CD4-positive, alpha-beta T cell (primary cell): Measurements from ENCODE around the gene C1R. TPM values are rescaled to one million over a fixed set of nuclear protein-coding genes. Genes with fewer than 3 reads are reported as not detected.

Source experiments
- ATAC-seq: fragments of 200-7000 bp; cut with Tn5 transposase; one replicate; pipeline ENCODE4 v1.10.0; 2022; ENCODE audit warnings: mild to moderate bottlenecking; ENCODE audit not compliant: poor library complexity
- CTCF ChIA-PET: fragments of 350-600 bp; sonication (Branson Sonifier 250); formaldehyde crosslinking; loops from one replicate; lab custom pipeline; 2021; ENCODE audit warnings: antibody characterized with exemption, inconsistent platforms; lab: Charles Lee
- POLR2A ChIA-PET: fragments of 350-600 bp; sonication (Branson Sonifier 250); formaldehyde crosslinking; loops from one replicate; lab custom pipeline; 2021; ENCODE audit warnings: antibody characterized with exemption, inconsistent platforms; lab: Charles Lee
- DNase-seq, 14 experiments: peaks; one replicate each; pipeline ENCODE4 v3.0.0-alpha.2; 2013 to 2020; ENCODE audit warnings: mixed read lengths in 2 of 14
- H3K27ac ChIP-seq, 2 donors: one replicate each; pipeline versions ENCODE4 v1.5.1 to v1.7.0; 2013; ENCODE audit warnings: low read length in 2 of 2, low read depth in 1 of 2, mild to moderate bottlenecking in 1 of 2
- H3K27me3 ChIP-seq, 2 experiments: 1 replicate in 1 of 2; 2 replicates in 1 of 2; pipeline versions ENCODE4 v1.6.1 to v1.7.0; 2013; ENCODE audit warnings: low read length in 2 of 2, control low read depth in 1 of 2, mild to moderate bottlenecking in 1 of 2, moderate library complexity in 1 of 2; ENCODE audit not compliant: insufficient read depth in 2 of 2, control insufficient read depth in 1 of 2
- H3K36me3 ChIP-seq: one replicate; pipeline ENCODE4 v1.6.1; 2013; ENCODE audit warnings: low read length, control low read depth; ENCODE audit not compliant: insufficient read depth
- H3K4me1 ChIP-seq: one replicate; pipeline ENCODE4 v1.6.1; 2013; ENCODE audit warnings: low read length, control low read depth; ENCODE audit not compliant: insufficient read depth
- H3K4me3 ChIP-seq: one replicate; pipeline ENCODE4 v1.5.1; 2013; ENCODE audit warnings: mild to moderate bottlenecking, low read length, moderate library complexity
- H3K9me3 ChIP-seq, 2 experiments: 1 replicate in 1 of 2; 2 replicates in 1 of 2; pipeline versions ENCODE4 v1.6.1 to v1.7.0; 2013; ENCODE audit warnings: low read length in 2 of 2, mild to moderate bottlenecking in 2 of 2, control low read depth in 1 of 2, moderate library complexity in 1 of 2; ENCODE audit not compliant: control insufficient read depth in 1 of 2, insufficient read depth in 1 of 2
- H3K27ac Mint-ChIP-seq: one replicate; pipeline ENCODE4 v1.8.0; 2020; ENCODE audit warnings: mixed read lengths
- H3K27me3 Mint-ChIP-seq: one replicate; pipeline ENCODE4 v1.8.0; 2021; ENCODE audit warnings: mixed read lengths
- H3K36me3 Mint-ChIP-seq: one replicate; pipeline ENCODE4 v1.8.0; 2021; ENCODE audit warnings: low read depth, mixed read lengths
- H3K4me1 Mint-ChIP-seq: one replicate; pipeline ENCODE4 v1.8.0; 2021; ENCODE audit warnings: low read depth, mixed read lengths
- H3K4me3 Mint-ChIP-seq: one replicate; pipeline ENCODE4 v1.8.0; 2020; ENCODE audit warnings: mild to moderate bottlenecking, mixed read lengths
- H3K9me3 Mint-ChIP-seq: one replicate; pipeline ENCODE4 v1.8.0; 2020; ENCODE audit warnings: mixed read lengths
- intact Hi-C, 2 experiments: fragments of 100-400 bp; cut with DNase I in 1 of 2; cut with micrococcal nuclease in 1 of 2; formaldehyde crosslinking; loops; one replicate each; pipeline versions ENCODE4 v1.15.1 to v1.9.0; 2023 to 2025; cut with DNase I, micrococcal nuclease
- total RNA-seq, 174 experiments: library from RNA in 2 of 174; stranded (reverse) in 2 of 174; gene quantifications; one replicate each; pipeline ENCODE4 v1.2.3 and lab custom pipeline; 2021 to 2026
- TF ChIP-seq, protein P1 (sequence below): fragments of 200-600 bp; IDR thresholded peaks from one replicate; pipeline ENCODE4 v1.8.0; 2022; ENCODE audit warnings: antibody characterized with exemption, mild to moderate bottlenecking

The C1R gene
- total RNA-seq, 2 experiments from 2014 or later: 3.1 to 4.0 TPM

DNA sequence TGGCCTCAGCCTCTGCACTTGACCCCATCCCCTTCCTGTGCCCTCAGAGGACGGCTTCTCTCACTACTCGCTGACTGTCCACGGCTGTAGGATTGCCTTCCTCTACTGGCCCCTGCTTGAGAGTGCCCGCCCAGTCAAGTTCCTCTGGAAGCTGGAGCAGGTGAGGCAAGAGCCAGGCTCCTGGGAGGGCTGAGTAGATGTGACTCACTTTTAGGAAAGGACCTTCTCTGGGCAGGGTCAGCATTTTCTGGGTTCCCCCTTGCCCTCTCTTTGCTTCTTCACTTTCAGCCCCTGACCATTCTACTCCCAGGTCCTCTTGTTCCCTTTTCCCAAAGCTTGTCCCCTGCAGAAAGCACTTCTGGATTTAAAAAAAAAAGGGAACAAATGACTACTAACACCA, 45.7 kb upstream of the C1R start:
- ATAC-seq: no peak
- Histone ChIP-seq H3K27ac (no peak overlapping the region), H3K9me3 (no peaks in the 10 kb centered on the region), H3K4me1 (no peaks in the 10 kb centered on the region), H3K27me3 (no peaks in the 10 kb centered on the region), H3K4me3 (no peak overlapping the region), H3K36me3 (peaks cover 79% of the 10 kb centered on the region)
- H3K27me3 Mint-ChIP-seq: no peaks in the 10 kb centered on the region
- H3K36me3 Mint-ChIP-seq: peaks cover 72% of the 10 kb centered on the region
- H3K4me3 Mint-ChIP-seq: no peak overlapping the region
- H3K4me1 Mint-ChIP-seq: peaks cover 2% of the 10 kb centered on the region
- ChIA-PET POLR2A (no interaction called here), CTCF (no interaction called here)
- no peak for DNase-seq
- intact Hi-C loops: no loop called here
- H3K9me3 Mint-ChIP-seq: no peaks in the 10 kb centered on the region
- TF ChIP-seq, protein P1, sequence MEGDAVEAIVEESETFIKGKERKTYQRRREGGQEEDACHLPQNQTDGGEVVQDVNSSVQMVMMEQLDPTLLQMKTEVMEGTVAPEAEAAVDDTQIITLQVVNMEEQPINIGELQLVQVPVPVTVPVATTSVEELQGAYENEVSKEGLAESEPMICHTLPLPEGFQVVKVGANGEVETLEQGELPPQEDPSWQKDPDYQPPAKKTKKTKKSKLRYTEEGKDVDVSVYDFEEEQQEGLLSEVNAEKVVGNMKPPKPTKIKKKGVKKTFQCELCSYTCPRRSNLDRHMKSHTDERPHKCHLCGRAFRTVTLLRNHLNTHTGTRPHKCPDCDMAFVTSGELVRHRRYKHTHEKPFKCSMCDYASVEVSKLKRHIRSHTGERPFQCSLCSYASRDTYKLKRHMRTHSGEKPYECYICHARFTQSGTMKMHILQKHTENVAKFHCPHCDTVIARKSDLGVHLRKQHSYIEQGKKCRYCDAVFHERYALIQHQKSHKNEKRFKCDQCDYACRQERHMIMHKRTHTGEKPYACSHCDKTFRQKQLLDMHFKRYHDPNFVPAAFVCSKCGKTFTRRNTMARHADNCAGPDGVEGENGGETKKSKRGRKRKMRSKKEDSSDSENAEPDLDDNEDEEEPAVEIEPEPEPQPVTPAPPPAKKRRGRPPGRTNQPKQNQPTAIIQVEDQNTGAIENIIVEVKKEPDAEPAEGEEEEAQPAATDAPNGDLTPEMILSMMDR: no peak
- H3K27ac Mint-ChIP-seq: no peak overlapping the region

DNA sequence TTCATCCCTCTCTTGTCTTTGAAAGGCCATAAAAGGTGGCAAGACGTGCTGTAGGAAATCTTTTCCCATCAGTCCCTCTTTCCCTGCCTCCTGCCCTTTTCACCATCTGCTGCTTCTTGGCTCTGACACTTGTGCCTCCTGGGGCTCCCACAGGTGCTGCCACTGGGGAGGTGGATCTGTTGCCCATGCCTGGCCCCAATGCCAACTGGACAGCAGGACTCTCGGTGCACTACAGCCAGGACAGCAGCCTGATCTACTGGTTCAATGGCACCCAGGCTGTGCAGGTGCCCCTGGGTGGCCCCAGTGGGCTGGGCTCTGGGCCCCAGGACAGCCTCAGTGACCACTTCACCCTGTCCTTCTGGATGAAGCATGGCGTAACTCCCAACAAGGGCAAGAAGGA, 44.4 kb upstream of the C1R start:
- TF ChIP-seq, protein P1: no peak
- H3K4me1 Mint-ChIP-seq: peaks cover 14% of the 10 kb centered on the region
- CTCF ChIA-PET: no interaction called here
- POLR2A ChIA-PET: no interaction called here
- no peak overlapping the region for H3K4me3 Mint-ChIP-seq
- intact Hi-C loops: no loop called here
- no peaks in the 10 kb centered on the region for H3K9me3 ChIP-seq
- H3K27me3 Mint-ChIP-seq: no peaks in the 10 kb centered on the region
- H3K27ac ChIP-seq: no peak overlapping the region
- no peak for DNase-seq
- H3K36me3 Mint-ChIP-seq: peaks cover 62% of the 10 kb centered on the region
- no peak for ATAC-seq
- peaks cover 69% of the 10 kb centered on the region for H3K36me3 ChIP-seq
- peaks cover 8% of the 10 kb centered on the region for H3K4me1 ChIP-seq
- no peaks in the 10 kb centered on the region for H3K9me3 Mint-ChIP-seq
- H3K27me3 ChIP-seq: no peaks in the 10 kb centered on the region
- H3K27ac Mint-ChIP-seq: no peak overlapping the region
- H3K4me3 ChIP-seq: no peak overlapping the region

DNA sequence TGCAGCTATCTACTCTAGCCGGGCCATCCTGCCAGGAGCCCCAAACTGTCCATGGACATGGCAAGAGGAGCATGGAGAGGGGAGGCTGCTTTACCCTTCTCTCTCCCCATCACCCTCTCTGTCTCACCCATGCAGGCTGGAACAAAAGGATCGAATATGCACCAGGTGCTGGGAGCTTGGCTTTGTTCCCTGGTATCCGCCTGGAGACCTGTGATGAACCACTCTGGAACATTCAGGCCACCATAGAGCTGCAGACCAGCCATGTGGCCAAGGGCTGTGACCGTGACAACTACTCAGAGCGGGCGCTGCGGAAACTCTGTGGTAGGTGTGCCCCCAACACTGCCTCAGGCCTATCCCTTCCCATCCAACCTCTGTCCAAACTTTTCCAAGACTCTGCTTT, 43.8 kb upstream of the C1R start:
- POLR2A ChIA-PET: no interaction called here
- Mint-ChIP-seq H3K36me3 (peaks cover 58% of the 10 kb centered on the region), H3K4me1 (peaks cover 20% of the 10 kb centered on the region), H3K27me3 (no peaks in the 10 kb centered on the region), H3K27ac (no peak overlapping the region), H3K4me3 (no peak overlapping the region), H3K9me3 (no peaks in the 10 kb centered on the region)
- H3K27ac ChIP-seq: no peak overlapping the region
- intact Hi-C loops: no loop called here
- H3K36me3 ChIP-seq: peaks cover 63% of the 10 kb centered on the region
- H3K4me1 ChIP-seq: peaks cover 14% of the 10 kb centered on the region
- no peaks in the 10 kb centered on the region for H3K27me3 ChIP-seq
- no peaks in the 10 kb centered on the region for H3K9me3 ChIP-seq
- CTCF ChIA-PET: interaction anchor here (0.6 kb wide), 1 partner anchor 227 kb away, joined by 3 read pairs; no protein-coding TSS in a partner anchor
- TF ChIP-seq, protein P1: no peak
- H3K4me3 ChIP-seq: no peak overlapping the region
- ATAC-seq (no peak), DNase-seq (no peak)
